HCEC 1CT (cell line): ENCODE measurements around the gene SLC25A4.
"Not testable (repeated sequence)": the region's sequence is repeated elsewhere in the genome, so short reads cannot be mapped to it uniquely, and the experiment has no call there.

Experiments
- DNase-seq: peaks from one replicate; pipeline ENCODE4 v3.0.0-alpha.2; 2017

The SLC25A4 gene

GRCh38 chr4:185186769-185187168, 43.7 kb downstream of the SLC25A4 start:
- no peak for DNase-seq

- DNase-seq = no peak
These were observed 46.7 kb downstream of the SLC25A4 start for GRCh38 chr4:185189606-185190305.

GRCh38 chr4:185190306-185190856, 47.3 kb downstream of the SLC25A4 start:
- DNase-seq = no peak

- DNase-seq = no peak
These were observed 49.0 kb downstream of the SLC25A4 start for GRCh38 chr4:185192059-185192458.

GRCh38 chr4:185194924-185195888, 52.1 kb downstream of the SLC25A4 start:
- DNase-seq = no peak

GRCh38 chr4:185196437-185196836, 53.4 kb downstream of the SLC25A4 start:
- no peak for DNase-seq

- DNase-seq = not testable (repeated sequence)
These were observed 55.1 kb downstream of the SLC25A4 start for GRCh38 chr4:185198189-185198588.
